GM23248 (cell line): ENCODE measurements around the gene LSM3. TPM values are rescaled to one million over a fixed set of nuclear protein-coding genes. Genes with fewer than 3 reads are reported as not detected.

Source experiments
- DNase-seq: peaks from one replicate; pipeline ENCODE4 v3.0.0-alpha.2; 2015
- H2AFZ ChIP-seq: fragments of 200-600 bp; sonication (generic); 2 replicates; pipeline ENCODE4 v1.6.1; 2016; ENCODE audit warnings: antibody characterized with exemption
- H3F3A ChIP-seq: fragments of 200-600 bp; sonication (generic); 2 replicates; pipeline ENCODE4 v1.6.1; 2016; ENCODE audit warnings: mild to moderate bottlenecking, antibody characterized with exemption, mixed run types; ENCODE audit not compliant: insufficient read depth
- H3K27ac ChIP-seq: fragments of 200-600 bp; sonication (generic); 2 replicates; pipeline ENCODE4 v1.5.1; 2016; ENCODE audit warnings: mild to moderate bottlenecking
- H3K27me3 ChIP-seq: fragments of 200-600 bp; sonication (generic); replicated peaks from 2 replicates; pipeline ENCODE4 v1.6.1; 2016; ENCODE audit warnings: mild to moderate bottlenecking; ENCODE audit not compliant: insufficient read depth
- H3K36me3 ChIP-seq: fragments of 200-600 bp; sonication (generic); 2 replicates; pipeline ENCODE4 v1.6.1; 2016; ENCODE audit warnings: low read depth, mild to moderate bottlenecking
- H3K4me1 ChIP-seq: fragments of 200-600 bp; sonication (generic); 2 replicates; pipeline ENCODE4 v1.6.1; 2016; ENCODE audit warnings: mild to moderate bottlenecking; ENCODE audit not compliant: insufficient read depth
- H3K4me2 ChIP-seq: fragments of 200-600 bp; sonication (generic); one replicate; pipeline ENCODE4 v1.6.1; 2016; ENCODE audit warnings: mild to moderate bottlenecking; ENCODE audit not compliant: unreplicated experiment
- H3K4me3 ChIP-seq: fragments of 200-600 bp; sonication (generic); 2 replicates; pipeline ENCODE4 v1.5.1; 2016; ENCODE audit warnings: mild to moderate bottlenecking
- H3K79me2 ChIP-seq: fragments of 200-600 bp; sonication (generic); 2 replicates; pipeline ENCODE4 v1.6.1; 2016; ENCODE audit warnings: mild to moderate bottlenecking; ENCODE audit not compliant: insufficient read depth
- H3K9ac ChIP-seq: fragments of 200-600 bp; sonication (generic); 2 replicates; pipeline ENCODE4 v1.6.1; 2016; ENCODE audit warnings: mild to moderate bottlenecking
- H3K9me2 ChIP-seq: fragments of 200-600 bp; sonication (generic); 2 replicates; pipeline ENCODE4 v1.6.1; 2016; ENCODE audit warnings: mixed run types, mild to moderate bottlenecking, moderate library complexity; ENCODE audit not compliant: insufficient read depth
- H3K9me3 ChIP-seq: fragments of 200-600 bp; sonication (generic); one replicate; pipeline ENCODE4 v1.6.1; 2017; ENCODE audit warnings: low read depth
- H4K20me1 ChIP-seq: fragments of 200-600 bp; sonication (generic); 2 replicates; pipeline ENCODE4 v1.6.0; 2016; ENCODE audit not compliant: insufficient read depth
- EZH2 ChIP-seq: fragments of 200-600 bp; sonication (generic); IDR thresholded peaks from 2 replicates; pipeline ENCODE4 v1.6.1; 2018; ENCODE audit warnings: antibody characterized with exemption, mild to moderate bottlenecking; ENCODE audit not compliant: insufficient read depth, poor library complexity, severe bottlenecking
- EZH2phosphoT487 ChIP-seq: fragments of 200-600 bp; sonication (generic); IDR thresholded peaks from 2 replicates; pipeline ENCODE4 v1.6.1; 2018; ENCODE audit warnings: antibody characterized with exemption, moderate library complexity, mild to moderate bottlenecking, low read depth; ENCODE audit not compliant: insufficient read depth
- WGBS, 2 experiments: methylation state at CpG; one replicate each; pipeline ENCODE4 v1.1.6; 2015 to 2017; ENCODE audit warnings: low lambda C conversion rate in 2 of 2, low coverage in 1 of 2; ENCODE audit errors: missing lambda C conversion rate in 2 of 2; 5-methylcytosine and 5-hydroxymethylcytosine counted together
- in situ Hi-C: fragments of 300-500 bp; cut with MboI; formaldehyde crosslinking; loops from 2 replicates; pipeline ENCODE4 v1.15.0; 2020
- polyA plus RNA-seq: library from polyadenylated mRNA; unstranded; fragments of >200 nt; fragmentation: Nextera tagmentation; extraction: Ambion mirVana; gene quantifications from 2 replicates; pipeline ENCODE4 v1.2.1, GENCODE V29; 2016
- total RNA-seq: library from RNA; depleted of rRNA; stranded (reverse); fragments of >200 nt; shearing (Covaris generic); gene quantifications from 2 replicates; pipeline ENCODE4 v1.2.3, GENCODE V29; 2014

The LSM3 gene
- total and polyA plus RNA-seq, 2 experiments from 2014 or later, result 9.4 to 32.3 TPM

GRCh38 chr3:14133876-14134275 lies 44.7 kb upstream of the LSM3 start:
- H4K20me1 ChIP-seq, result no peaks in the 10 kb centered on the region
- in situ Hi-C loops, result no loop called here
- no peak overlapping the region for H3K9ac ChIP-seq
- DNase-seq, result peak; percentile 68
- H3K27ac ChIP-seq, result no peak overlapping the region
- 66 to 67% methylated on average over 5 of the region's 5 CpGs for WGBS, 2 experiments
- H3K4me2 ChIP-seq, result no peak overlapping the region
- H3K79me2 ChIP-seq, result peaks cover 35% of the 10 kb centered on the region
- no peak overlapping the region for H2AFZ ChIP-seq
- no peaks in the 10 kb centered on the region for H3K27me3 ChIP-seq
- H3K4me3 ChIP-seq, result no peak overlapping the region
- H3K9me3 ChIP-seq, result no peaks in the 10 kb centered on the region
- H3K36me3 ChIP-seq, result peaks cover 73% of the 10 kb centered on the region
- H3F3A ChIP-seq, result no peaks in the 10 kb centered on the region; the same call in 1 of the 2 replicates
- no peaks in the 10 kb centered on the region for H3K9me2 ChIP-seq
- H3K4me1 ChIP-seq, result peaks cover 8% of the 10 kb centered on the region; the same call in 1 of the 2 replicates
- TF ChIP-seq EZH2, result no peak
- TF ChIP-seq EZH2phosphoT487, result no peak

- Histone ChIP-seq H3K4me3 (no peak overlapping the region), H3K36me3 (peaks cover 71% of the 10 kb centered on the region), H3K9me3 (no peaks in the 10 kb centered on the region), H3K9me2 (no peaks in the 10 kb centered on the region), H3K4me2 (no peak overlapping the region), H2AFZ (no peak overlapping the region), H3F3A (peaks cover 2% of the 10 kb centered on the region), H4K20me1 (no peaks in the 10 kb centered on the region), H3K27me3 (no peaks in the 10 kb centered on the region), H3K4me1 (peaks cover 8% of the 10 kb centered on the region; the same call in 1 of the 2 replicates), H3K79me2 (peaks cover 31% of the 10 kb centered on the region), H3K27ac (no peak overlapping the region), H3K9ac (no peak overlapping the region)
- DNase-seq, result no peak
- WGBS, 2 experiments, result 94 to 95% methylated on average over 6 of the region's 6 CpGs
- TF ChIP-seq EZH2phosphoT487 (no peak), EZH2 (no peak)
- in situ Hi-C loops, result no loop called here
Measured at GRCh38 chr3:14134291-14134690, 44.3 kb upstream of the LSM3 start.

GRCh38 chr3:14135581-14135980 lies 43.0 kb upstream of the LSM3 start:
- H3K27me3 ChIP-seq, result no peaks in the 10 kb centered on the region
- 88 to 89% methylated on average over 9 to 11 of the region's 11 CpGs for WGBS, 2 experiments
- no peaks in the 10 kb centered on the region for H3K9me3 ChIP-seq
- H4K20me1 ChIP-seq, result no peaks in the 10 kb centered on the region
- in situ Hi-C loops, result no loop called here
- peaks cover 18% of the 10 kb centered on the region for H3K79me2 ChIP-seq
- H3K4me3 ChIP-seq, result no peak overlapping the region
- H3F3A ChIP-seq, result peaks cover 15% of the 10 kb centered on the region
- TF ChIP-seq EZH2 (no peak), EZH2phosphoT487 (no peak)
- no peak overlapping the region for H2AFZ ChIP-seq
- no peaks in the 10 kb centered on the region for H3K9me2 ChIP-seq
- H3K27ac ChIP-seq, result no peak overlapping the region
- H3K36me3 ChIP-seq, result peaks cover 60% of the 10 kb centered on the region
- no peak overlapping the region for H3K9ac ChIP-seq
- peaks cover 16% of the 10 kb centered on the region for H3K4me1 ChIP-seq
- no peak for DNase-seq
- no peak overlapping the region for H3K4me2 ChIP-seq

GRCh38 chr3:14137004-14137403 lies 41.6 kb upstream of the LSM3 start:
- no peak for TF ChIP-seq EZH2phosphoT487
- no peak for TF ChIP-seq EZH2

GRCh38 chr3:14137445-14137844 lies 41.2 kb upstream of the LSM3 start:
- Histone ChIP-seq H3K4me3 (no peak overlapping the region), H3K79me2 (no peaks in the 10 kb centered on the region), H3K9me2 (no peaks in the 10 kb centered on the region), H2AFZ (no peak overlapping the region), H3K27me3 (no peaks in the 10 kb centered on the region), H4K20me1 (no peaks in the 10 kb centered on the region), H3K27ac (no peak overlapping the region), H3F3A (peaks cover 33% of the 10 kb centered on the region), H3K9ac (no peak overlapping the region), H3K4me1 (peaks cover 34% of the 10 kb centered on the region), H3K9me3 (no peaks in the 10 kb centered on the region), H3K4me2 (no peak overlapping the region), H3K36me3 (peaks cover 46% of the 10 kb centered on the region)
- peak; percentile 56 for DNase-seq
- TF ChIP-seq EZH2phosphoT487 (no peak), EZH2 (no peak)
- WGBS, 2 experiments, result 57 to 63% methylated on average over 3 of the region's 3 CpGs
- in situ Hi-C loops, result no loop called here

More at GRCh38 chr3:14137004-14137403, 41.6 kb upstream of the LSM3 start:
- in situ Hi-C loops, result no loop called here
- no peak overlapping the region for H3K4me3 ChIP-seq
- peaks cover 46% of the 10 kb centered on the region for H3K36me3 ChIP-seq
- H4K20me1 ChIP-seq, result no peaks in the 10 kb centered on the region
- no peaks in the 10 kb centered on the region for H3K9me2 ChIP-seq
- no peak overlapping the region for H2AFZ ChIP-seq
- H3K27me3 ChIP-seq, result no peaks in the 10 kb centered on the region
- DNase-seq, result peak; percentile 34
- peaks cover 29% of the 10 kb centered on the region for H3F3A ChIP-seq
- H3K4me1 ChIP-seq, result peaks cover 29% of the 10 kb centered on the region
- peaks cover 4% of the 10 kb centered on the region; the same call in 1 of the 2 replicates for H3K79me2 ChIP-seq
- no peak overlapping the region for H3K4me2 ChIP-seq
- H3K27ac ChIP-seq, result no peak overlapping the region
- WGBS, 2 experiments, result 56 to 66% methylated on average over 3 of the region's 3 CpGs
- no peak overlapping the region for H3K9ac ChIP-seq
- H3K9me3 ChIP-seq, result no peaks in the 10 kb centered on the region
